A673 (cell line): ENCODE data around the gene TMEM59L.

ENCODE experiments used
- CTCF ChIP-seq: fragments of 300-800, 200-600 bp; sonication (generic); conservative IDR thresholded peaks from 2 replicates; pipeline ENCODE4 v1.5.1; 2017; ENCODE audit warnings: low read depth, mild to moderate bottlenecking, antibody characterized with exemption, low read length, moderate library complexity, mixed read lengths
- EZH2 ChIP-seq: fragments of 200-600 bp; sonication (generic); IDR thresholded peaks from 2 replicates; pipeline ENCODE4 v1.6.1; 2017; ENCODE audit warnings: borderline replicate concordance, low read depth, mild to moderate bottlenecking, mixed read lengths, antibody characterized with exemption, low read length; ENCODE audit not compliant: poor library complexity, severe bottlenecking

GRCh38 chr19:18651300-18651699 is 38.6 kb downstream of the TMEM59L start:
- no peak for TF ChIP-seq CTCF
- no peak for TF ChIP-seq EZH2
